NCI-H774 (cell line): ENCODE data around the gene OBSCN.

Experiments
- DNase-seq: peaks from one replicate; lab custom pipeline; 2025; lab: John Stamatoyannopoulos, UW

The OBSCN gene

DNA sequence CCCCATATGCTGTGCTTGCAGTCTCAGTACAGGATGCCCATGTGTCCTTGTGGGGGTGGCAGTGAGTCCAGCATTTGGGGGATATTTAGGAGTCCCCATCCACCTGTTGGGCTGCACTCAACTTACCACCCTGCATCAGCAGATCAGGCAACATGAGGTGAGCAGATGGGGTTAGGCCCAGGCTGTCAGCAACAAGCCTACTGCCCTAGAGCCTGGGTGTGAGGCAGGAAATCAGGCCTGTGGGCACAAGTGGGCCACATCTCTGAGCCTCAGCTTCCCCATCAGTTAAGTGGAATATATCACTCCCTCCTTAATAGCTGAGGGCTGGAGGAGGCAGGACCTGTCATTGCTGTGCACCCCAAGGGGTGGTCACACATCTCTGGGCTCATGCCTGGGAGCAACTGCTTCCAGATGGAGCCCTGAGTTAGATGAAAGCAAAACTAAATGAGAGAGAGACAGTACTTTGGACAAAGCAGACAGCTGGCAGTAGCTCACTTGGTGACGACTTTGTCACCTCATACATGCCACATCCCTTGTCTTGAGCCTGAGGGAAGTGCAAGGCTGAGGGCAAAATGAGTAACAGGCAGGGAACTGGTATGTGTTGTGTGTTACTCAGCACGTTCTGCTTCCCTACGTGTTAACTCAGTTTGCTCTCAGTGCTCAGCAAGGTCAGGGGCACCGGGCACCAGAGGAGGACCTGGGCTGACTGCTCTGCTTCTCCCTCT is 150.4 kb downstream of the OBSCN start:
- DNase-seq = no peak

DNA sequence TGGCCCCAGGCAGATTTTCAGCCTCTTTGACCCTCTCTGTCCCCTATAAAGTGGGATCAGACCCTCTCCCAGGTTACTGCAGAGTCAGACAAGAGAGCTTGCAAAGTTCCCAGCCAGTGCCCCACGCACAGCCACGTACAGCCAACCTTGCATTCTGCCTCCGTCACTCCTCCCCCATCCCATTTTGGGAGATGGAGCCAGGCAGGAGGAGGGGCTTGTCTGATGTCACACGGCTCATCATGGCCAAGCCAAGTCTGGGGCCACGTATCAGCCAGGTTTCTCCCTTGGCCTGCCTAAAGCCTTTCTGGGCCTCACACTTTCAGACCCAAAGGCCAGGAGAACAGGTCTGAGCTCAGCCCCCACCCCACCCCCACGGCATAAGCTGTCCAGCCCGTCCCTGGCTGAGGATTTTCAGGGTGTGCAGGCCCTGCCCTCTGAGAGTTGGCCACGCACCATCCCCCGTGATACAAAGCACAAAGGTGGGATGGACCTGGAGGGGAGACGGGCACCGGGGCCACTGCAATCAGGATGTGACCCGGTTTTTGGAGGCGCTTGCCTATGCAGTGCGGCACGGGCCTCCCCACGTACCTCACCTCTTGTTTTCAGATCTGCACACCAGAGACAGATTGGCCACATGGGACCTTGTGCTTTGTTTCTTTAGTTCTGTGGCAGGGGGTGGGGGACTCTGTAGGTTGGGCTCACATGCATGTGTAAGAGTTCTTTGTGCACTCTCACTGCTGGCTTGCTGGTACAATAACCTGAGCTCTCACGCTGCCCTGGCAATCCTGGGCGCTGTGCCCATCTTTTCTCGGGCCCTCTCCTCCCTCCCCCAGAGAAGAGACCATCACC is 151.1 kb downstream of the OBSCN start:
- DNase-seq = no peak

DNA sequence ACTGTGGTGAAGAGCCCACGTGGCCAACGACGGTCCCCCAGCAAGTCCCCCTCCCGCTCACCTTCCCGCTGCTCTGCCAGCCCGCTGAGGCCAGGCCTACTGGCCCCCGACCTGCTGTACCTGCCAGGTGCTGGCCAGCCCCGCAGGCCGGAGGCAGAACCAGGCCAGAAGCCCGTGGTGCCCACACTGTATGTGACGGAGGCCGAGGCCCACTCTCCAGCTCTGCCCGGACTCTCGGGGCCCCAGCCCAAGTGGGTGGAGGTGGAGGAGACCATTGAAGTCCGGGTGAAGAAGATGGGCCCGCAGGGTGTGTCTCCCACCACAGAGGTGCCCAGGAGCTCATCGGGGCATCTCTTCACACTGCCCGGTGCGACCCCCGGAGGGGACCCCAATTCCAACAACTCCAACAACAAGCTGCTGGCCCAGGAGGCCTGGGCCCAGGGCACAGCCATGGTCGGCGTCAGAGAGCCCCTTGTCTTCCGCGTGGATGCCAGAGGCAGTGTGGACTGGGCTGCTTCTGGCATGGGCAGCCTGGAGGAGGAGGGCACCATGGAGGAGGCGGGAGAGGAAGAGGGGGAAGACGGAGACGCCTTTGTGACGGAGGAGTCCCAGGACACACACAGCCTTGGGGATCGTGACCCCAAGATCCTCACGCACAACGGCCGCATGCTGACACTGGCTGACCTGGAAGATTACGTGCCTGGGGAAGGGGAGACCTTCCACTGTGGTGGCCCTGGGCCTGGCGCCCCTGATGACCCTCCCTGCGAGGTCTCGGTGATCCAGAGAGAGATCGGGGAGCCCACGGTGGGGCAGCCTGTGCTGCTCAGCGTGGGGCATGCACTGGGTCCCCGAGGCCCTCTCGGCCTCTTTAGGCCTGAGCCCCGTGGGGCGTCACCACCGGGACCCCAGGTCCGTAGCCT is 152.0 kb downstream of the OBSCN start:
- DNase-seq = no peak

DNA sequence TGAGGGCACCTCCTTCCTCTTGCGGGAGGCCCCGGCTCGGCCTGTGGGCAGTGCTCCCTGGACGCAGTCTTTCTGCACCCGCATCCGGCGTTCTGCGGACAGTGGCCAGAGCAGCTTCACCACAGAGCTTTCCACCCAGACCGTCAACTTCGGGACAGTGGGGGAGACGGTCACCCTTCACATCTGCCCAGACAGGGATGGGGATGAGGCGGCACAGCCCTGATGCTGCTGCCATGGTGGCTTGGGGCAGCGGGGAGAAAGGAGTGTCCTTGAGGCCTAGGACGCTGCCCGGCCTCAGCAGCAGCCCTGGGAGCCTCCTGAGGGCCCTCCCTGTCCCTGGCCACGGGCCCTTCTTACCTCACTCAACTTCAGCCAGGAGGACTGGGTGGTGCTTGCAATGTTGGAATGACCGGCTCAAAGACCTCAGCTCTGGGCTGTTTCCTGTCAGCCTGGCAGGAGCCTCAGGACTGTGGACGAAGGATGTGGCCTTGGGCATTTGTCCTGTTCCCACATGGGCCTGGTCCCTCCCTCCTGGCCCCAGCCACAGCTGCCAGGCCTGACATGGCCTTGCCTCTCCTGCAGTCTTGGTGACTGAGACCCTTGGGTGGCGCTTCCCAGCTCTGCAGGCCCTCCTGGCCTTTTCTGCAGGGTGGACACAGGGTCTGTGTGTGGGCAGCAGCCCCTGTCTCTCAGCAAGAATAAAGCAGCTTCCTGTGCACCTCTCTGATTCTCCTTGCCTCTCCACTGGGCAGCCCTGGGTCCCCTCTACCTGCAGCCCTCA is 152.9 kb downstream of the OBSCN start:
- no peak for DNase-seq

DNA sequence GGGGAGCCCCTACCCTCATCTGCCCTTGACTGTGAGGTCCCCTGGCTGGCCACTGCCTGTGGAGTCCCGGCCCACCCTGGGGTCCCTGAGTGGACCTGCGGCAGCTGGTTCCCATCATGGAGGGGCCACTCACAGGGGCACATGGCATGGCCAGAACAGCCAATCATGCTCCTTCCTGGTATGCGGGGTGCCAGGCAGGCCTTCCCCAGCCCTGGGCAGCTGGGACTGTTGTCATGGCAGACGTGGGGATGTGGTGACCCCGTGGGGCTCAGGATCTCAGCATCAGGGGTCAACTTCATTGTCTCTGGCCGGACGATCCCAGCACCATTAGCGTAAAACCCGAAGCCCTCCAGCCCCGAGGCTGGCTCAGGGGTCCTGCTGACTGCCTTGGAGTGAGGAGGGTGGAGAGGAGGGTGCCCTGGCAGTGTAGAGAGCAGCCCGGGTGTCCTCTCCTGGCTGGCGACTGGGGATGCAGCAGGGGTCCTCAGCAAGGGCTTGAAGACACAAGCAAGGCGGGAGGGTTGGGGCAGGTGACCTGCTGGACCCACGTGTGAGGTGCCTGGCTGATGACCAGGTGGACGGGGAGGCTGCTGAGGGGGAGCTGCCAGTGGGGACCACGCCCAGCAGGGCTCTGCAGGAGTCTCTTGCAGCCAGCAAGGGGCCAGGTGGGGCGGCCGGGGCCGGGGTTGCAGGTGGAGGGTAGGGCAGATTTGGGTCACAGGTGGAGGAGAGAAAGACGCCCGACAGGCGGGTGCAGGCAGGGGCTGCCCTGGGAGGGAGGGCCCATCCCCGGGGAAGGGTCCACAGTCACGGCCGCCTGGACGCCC is 153.7 kb downstream of the OBSCN start:
- no peak for DNase-seq

- DNase-seq = no peak
These were observed 154.5 kb downstream of the OBSCN start for GRCh38 chr1:228362141-228362883.

- no peak for DNase-seq
These were observed 155.1 kb downstream of the OBSCN start for GRCh38 chr1:228362884-228363450.

DNA sequence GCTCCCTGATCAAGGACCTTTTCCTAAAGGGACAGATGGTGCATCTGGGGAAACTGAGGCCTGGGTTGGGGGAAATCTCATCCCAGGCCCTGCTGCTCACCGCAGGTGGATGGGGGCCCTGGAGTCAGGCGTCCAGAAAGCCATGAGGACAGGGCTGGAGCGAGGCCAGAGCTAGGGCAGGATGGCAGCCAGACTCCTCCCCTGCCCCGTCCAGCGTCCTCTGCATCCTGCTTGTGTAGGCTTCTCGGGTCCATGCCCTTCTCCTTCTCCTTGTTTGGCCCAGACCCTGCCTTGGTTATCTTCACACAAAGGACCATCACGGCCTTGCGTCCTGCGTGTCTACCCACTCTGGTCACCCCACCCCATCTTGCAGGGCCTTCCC is 155.8 kb downstream of the OBSCN start:
- DNase-seq = no peak

GRCh38 chr1:228364068-228364705 is 156.3 kb downstream of the OBSCN start:
- no peak for DNase-seq

- no peak for DNase-seq
These were observed 156.9 kb downstream of the OBSCN start for GRCh38 chr1:228364706-228365213.

- DNase-seq = no peak
These were observed 157.6 kb downstream of the OBSCN start for GRCh38 chr1:228365271-228366061.

DNA sequence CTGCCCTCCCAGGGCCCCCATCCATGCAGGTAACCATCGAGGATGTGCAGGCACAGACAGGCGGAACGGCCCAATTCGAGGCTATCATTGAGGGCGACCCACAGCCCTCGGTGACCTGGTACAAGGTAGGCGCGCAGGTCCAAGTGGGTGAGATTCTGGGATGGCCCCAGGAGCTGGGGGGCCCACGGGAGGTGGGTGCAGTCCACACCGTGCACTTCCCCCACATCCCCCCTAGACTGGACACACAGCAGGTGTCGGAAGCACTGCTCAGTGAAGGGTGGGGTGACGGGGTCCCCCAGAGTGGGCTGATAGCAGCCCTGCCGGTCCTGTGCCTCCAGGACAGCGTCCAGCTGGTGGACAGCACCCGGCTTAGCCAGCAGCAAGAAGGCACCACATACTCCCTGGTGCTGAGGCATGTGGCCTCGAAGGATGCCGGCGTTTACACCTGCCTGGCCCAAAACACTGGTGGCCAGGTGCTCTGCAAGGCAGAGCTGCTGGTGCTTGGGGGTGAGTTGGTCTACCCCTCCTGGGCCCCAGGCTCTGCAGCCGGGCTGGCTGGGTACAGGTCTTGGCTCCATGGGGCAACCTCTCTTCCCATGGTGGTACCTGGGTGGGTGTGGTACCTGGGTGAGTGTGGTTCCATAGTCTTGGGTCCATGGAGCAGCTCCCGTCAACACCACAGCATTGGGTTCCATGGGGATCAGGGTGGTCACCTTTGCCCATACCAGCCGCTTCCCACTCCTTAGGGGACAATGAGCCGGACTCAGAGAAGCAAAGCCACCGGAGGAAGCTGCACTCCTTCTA is 158.4 kb downstream of the OBSCN start:
- no peak for DNase-seq

GRCh38 chr1:228366866-228367741 is 159.3 kb downstream of the OBSCN start:
- DNase-seq = no peak

DNA sequence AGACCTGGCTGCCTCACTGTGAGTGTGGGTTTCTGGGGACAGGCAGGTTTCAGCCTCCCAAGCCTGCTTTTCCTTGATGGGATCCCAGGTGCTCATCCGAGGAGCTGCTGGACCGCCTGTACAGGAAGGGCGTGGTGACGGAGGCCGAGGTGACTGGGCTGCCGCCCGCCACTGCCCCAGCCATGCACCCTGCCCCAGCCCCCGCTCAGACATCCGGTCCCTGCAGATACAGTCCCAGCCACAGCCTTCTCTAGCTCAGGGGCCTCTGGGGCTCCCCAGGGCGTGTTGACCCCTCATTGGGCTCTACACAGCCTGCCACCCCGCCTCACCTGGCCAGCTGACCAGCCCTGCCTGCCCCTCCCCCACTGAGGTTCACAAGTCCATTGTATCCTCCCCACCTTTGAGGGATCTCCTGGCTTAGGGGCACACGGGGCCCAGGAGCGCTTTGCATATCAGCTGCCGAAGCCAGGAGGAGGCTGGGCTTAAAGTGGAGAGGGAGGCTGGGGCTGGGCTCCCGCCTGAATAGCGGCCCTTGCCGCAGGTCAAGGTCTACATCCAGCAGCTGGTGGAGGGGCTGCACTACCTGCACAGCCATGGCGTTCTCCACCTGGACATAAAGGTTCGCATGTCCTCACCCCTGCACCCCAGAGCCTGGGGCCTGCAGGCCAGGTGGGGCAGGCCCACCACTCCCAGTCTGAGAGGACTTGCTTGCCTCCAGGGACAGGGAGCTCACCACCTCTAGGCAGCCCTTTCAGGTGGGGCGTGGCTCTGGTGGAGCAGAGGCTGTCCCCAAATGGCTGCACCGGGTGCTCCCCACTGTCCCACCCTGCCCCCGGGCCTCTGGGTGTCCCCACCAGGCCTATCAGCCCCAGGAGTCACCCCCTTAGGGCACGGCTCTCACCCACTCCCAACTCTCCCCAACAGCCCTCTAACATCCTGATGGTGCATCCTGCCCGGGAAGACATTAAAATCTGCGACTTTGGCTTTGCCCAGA is 160.3 kb downstream of the OBSCN start:
- DNase-seq = no peak
